Measurements from ENCODE around the gene GOSR1.

GRCh38 chr17:30476726-30477082 lies 504 bp upstream of the GOSR1 start:
- TF ChIP-seq CTCF (IDR thresholded peaks at IDR 0.05; ENCODE audit: extremely low read depth in 1 of 2, insufficient read depth in 1 of 2, low read depth in 1 of 2, low read length in 2 of 2) (no peak), POLR2A (IDR thresholded peaks at IDR 0.05; ENCODE audit: low read depth, low read length) (no peak), POLR2AphosphoS5 (IDR thresholded peaks at IDR 0.05; ENCODE audit: insufficient read depth, low read depth, low read length) (no peak), EZH2 (IDR thresholded peaks at IDR 0.05; ENCODE audit: borderline replicate concordance, low read depth, low read length, severe bottlenecking) (no peak), JUN (IDR thresholded peaks at IDR 0.05; ENCODE audit: borderline replicate concordance, insufficient read depth, insufficient read length, low read depth) (no peak), FOS (IDR thresholded peaks at IDR 0.05; ENCODE audit: borderline replicate concordance, insufficient read depth, low read length) (no peak)
